Measurements from ENCODE around the gene C12orf57.

DNA sequence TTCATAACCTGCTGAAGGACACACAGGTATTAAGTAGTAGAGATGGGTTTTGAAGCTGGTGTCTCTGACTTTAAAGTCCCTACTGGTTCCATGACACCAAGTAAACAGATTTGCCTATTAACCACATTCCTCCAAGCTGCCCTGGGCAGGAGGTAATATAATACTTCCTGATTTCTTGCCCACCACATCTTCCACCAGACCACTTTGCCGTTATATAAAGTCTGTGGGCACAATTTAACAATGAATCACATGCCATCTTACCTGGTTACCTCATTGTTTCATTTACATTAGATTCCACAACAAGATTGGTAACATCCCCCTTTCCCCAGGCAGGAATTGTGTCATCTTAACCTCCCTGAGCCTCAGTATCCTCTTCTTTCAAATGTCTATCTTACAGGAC, 40.1 kb upstream of the C12orf57 start:
- TF ChIP-seq EZH2phosphoT487 (IDR thresholded peaks at IDR 0.05; ENCODE audit: insufficient read depth, low read depth) (no peak), EZH2 (IDR thresholded peaks at IDR 0.05; ENCODE audit: insufficient read depth, poor library complexity, severe bottlenecking) (no peak)
